Activated T-helper 17 cell treated with anti-CD3 and anti-CD28 coated beads, Interleukin-2, amount 50 U/mL, for 72 hours (primary cell): ENCODE data around the gene MYH7. TPM values are rescaled to one million over a fixed set of nuclear protein-coding genes. Genes with fewer than 3 reads are reported as not detected.
"Not testable (repeated sequence)": the region's sequence is repeated elsewhere in the genome, so short reads cannot be mapped to it uniquely, and the experiment has no call there.

Experiments used
- ATAC-seq: fragments of 150-1000 bp; cut with Tn5 transposase; replicated peaks from 2 replicates; pipeline ENCODE4 v1.10.0; 2021; ENCODE audit warnings: mild to moderate bottlenecking, moderate library complexity
- H3K27ac Mint-ChIP-seq: one replicate; pipeline ENCODE4 v1.8.0; 2022; ENCODE audit warnings: mixed read lengths
- H3K27me3 Mint-ChIP-seq: one replicate; pipeline ENCODE4 v1.8.0; 2022; ENCODE audit warnings: mixed read lengths
- H3K36me3 Mint-ChIP-seq: one replicate; pipeline ENCODE4 v1.8.0; 2022; ENCODE audit warnings: low read depth, mild to moderate bottlenecking, mixed read lengths
- H3K4me1 Mint-ChIP-seq: one replicate; pipeline ENCODE4 v1.8.0; 2022; ENCODE audit warnings: mixed read lengths
- H3K4me3 Mint-ChIP-seq: one replicate; pipeline ENCODE4 v1.8.0; 2022; ENCODE audit warnings: mild to moderate bottlenecking, mixed read lengths
- H3K9me3 Mint-ChIP-seq: one replicate; pipeline ENCODE4 v1.8.0; 2022; ENCODE audit warnings: mixed read lengths
- total RNA-seq, 2 donors: library from RNA; stranded (reverse); gene quantifications; one replicate each; pipeline ENCODE4 v1.2.3, GENCODE V29; 2022

MYH7 gene
- total RNA-seq, 2 donors from 2014 or later, result 0.13 to 0.19 TPM

GRCh38 chr14:23457587-23458445 is 22.4 kb upstream of the MYH7 start:
- Mint-ChIP-seq H3K36me3 (no peaks in the 10 kb centered on the region), H3K27ac (no peak overlapping the region)

GRCh38 chr14:23456883-23457586 is 21.6 kb upstream of the MYH7 start:
- H3K27ac Mint-ChIP-seq, H3K4me3 Mint-ChIP-seq, H3K4me1 Mint-ChIP-seq, ATAC-seq, H3K9me3 Mint-ChIP-seq, H3K36me3 Mint-ChIP-seq: not testable (repeated sequence)
- H3K27me3 Mint-ChIP-seq, result peaks cover 34% of the 10 kb centered on the region

More at GRCh38 chr14:23457587-23458445, 22.4 kb upstream of the MYH7 start:
- Mint-ChIP-seq H3K27me3 (peaks cover 34% of the 10 kb centered on the region), H3K9me3 (no peaks in the 10 kb centered on the region), H3K4me1 (no peaks in the 10 kb centered on the region), H3K4me3 (no peak overlapping the region)
- no peak for ATAC-seq

GRCh38 chr14:23454445-23454856 is 19.0 kb upstream of the MYH7 start:
- H3K27ac Mint-ChIP-seq, result no peak overlapping the region
- no peaks in the 10 kb centered on the region for H3K4me1 Mint-ChIP-seq
- H3K9me3 Mint-ChIP-seq, result no peaks in the 10 kb centered on the region
- H3K27me3 Mint-ChIP-seq, result peaks cover 36% of the 10 kb centered on the region
- H3K4me3 Mint-ChIP-seq, result no peak overlapping the region
- H3K36me3 Mint-ChIP-seq, result no peaks in the 10 kb centered on the region
- ATAC-seq, result no peak

GRCh38 chr14:23452237-23452636 is 16.8 kb upstream of the MYH7 start:
- Mint-ChIP-seq H3K4me3 (no peak overlapping the region), H3K27me3 (peaks cover 31% of the 10 kb centered on the region), H3K4me1 (no peaks in the 10 kb centered on the region), H3K27ac (no peak overlapping the region), H3K9me3 (no peaks in the 10 kb centered on the region), H3K36me3 (no peaks in the 10 kb centered on the region)
- ATAC-seq, result no peak

GRCh38 chr14:23450379-23450778 is 14.9 kb upstream of the MYH7 start:
- Mint-ChIP-seq H3K36me3 (no peaks in the 10 kb centered on the region), H3K27ac (no peak overlapping the region), H3K4me1 (no peaks in the 10 kb centered on the region), H3K9me3 (no peaks in the 10 kb centered on the region), H3K4me3 (no peak overlapping the region), H3K27me3 (peaks cover 27% of the 10 kb centered on the region)
- ATAC-seq, result no peak

GRCh38 chr14:23449314-23449713 is 13.9 kb upstream of the MYH7 start:
- Mint-ChIP-seq H3K27ac (no peak overlapping the region), H3K9me3 (no peaks in the 10 kb centered on the region), H3K4me3 (no peak overlapping the region), H3K27me3 (peaks cover 19% of the 10 kb centered on the region), H3K36me3 (no peaks in the 10 kb centered on the region), H3K4me1 (no peaks in the 10 kb centered on the region)
- ATAC-seq, result no peak

- Mint-ChIP-seq H3K9me3 (no peaks in the 10 kb centered on the region), H3K4me1 (no peaks in the 10 kb centered on the region), H3K4me3 (no peak overlapping the region), H3K27ac (peak overlapping the region; percentile 63), H3K27me3 (peaks cover 15% of the 10 kb centered on the region), H3K36me3 (no peaks in the 10 kb centered on the region)
- ATAC-seq, result peak; percentile 42
These were observed 12.2 kb upstream of the MYH7 start for GRCh38 chr14:23447361-23448350.

GRCh38 chr14:23446291-23446851 is 10.9 kb upstream of the MYH7 start:
- Mint-ChIP-seq H3K9me3 (no peaks in the 10 kb centered on the region), H3K4me3 (no peak overlapping the region), H3K27ac (no peak overlapping the region), H3K27me3 (peaks cover 21% of the 10 kb centered on the region), H3K36me3 (no peaks in the 10 kb centered on the region), H3K4me1 (no peaks in the 10 kb centered on the region)
- no peak for ATAC-seq

GRCh38 chr14:23445773-23446172 is 10.3 kb upstream of the MYH7 start:
- Mint-ChIP-seq H3K9me3 (no peaks in the 10 kb centered on the region), H3K27me3 (peaks cover 20% of the 10 kb centered on the region), H3K4me3 (no peak overlapping the region), H3K4me1 (no peaks in the 10 kb centered on the region), H3K36me3 (no peaks in the 10 kb centered on the region), H3K27ac (no peak overlapping the region)
- no peak for ATAC-seq

GRCh38 chr14:23444314-23444713 is 8.9 kb upstream of the MYH7 start:
- no peak for ATAC-seq
- Mint-ChIP-seq H3K27ac (peak overlapping the region; percentile 25), H3K4me3 (no peak overlapping the region), H3K36me3 (no peaks in the 10 kb centered on the region), H3K4me1 (no peaks in the 10 kb centered on the region), H3K27me3 (peaks cover 23% of the 10 kb centered on the region), H3K9me3 (no peaks in the 10 kb centered on the region)

- Mint-ChIP-seq H3K27ac (no peak overlapping the region), H3K27me3 (peaks cover 22% of the 10 kb centered on the region), H3K4me1 (no peaks in the 10 kb centered on the region), H3K9me3 (no peaks in the 10 kb centered on the region), H3K4me3 (no peak overlapping the region), H3K36me3 (no peaks in the 10 kb centered on the region)
- ATAC-seq, result no peak
These were observed 8.4 kb upstream of the MYH7 start for GRCh38 chr14:23443881-23444280.

GRCh38 chr14:23443411-23443812 is 8.0 kb upstream of the MYH7 start:
- H3K36me3 Mint-ChIP-seq, result no peaks in the 10 kb centered on the region
- H3K9me3 Mint-ChIP-seq, result no peaks in the 10 kb centered on the region
- no peak overlapping the region for H3K27ac Mint-ChIP-seq
- peaks cover 22% of the 10 kb centered on the region for H3K27me3 Mint-ChIP-seq
- ATAC-seq, result no peak
- no peaks in the 10 kb centered on the region for H3K4me1 Mint-ChIP-seq
- H3K4me3 Mint-ChIP-seq, result no peak overlapping the region

- ATAC-seq, result no peak
- Mint-ChIP-seq H3K4me1 (no peaks in the 10 kb centered on the region), H3K4me3 (no peak overlapping the region), H3K36me3 (no peaks in the 10 kb centered on the region), H3K27ac (no peak overlapping the region), H3K9me3 (no peaks in the 10 kb centered on the region), H3K27me3 (peaks cover 22% of the 10 kb centered on the region)
These were observed 7.4 kb upstream of the MYH7 start for GRCh38 chr14:23442721-23443356.
